GM19372 (cell line): ENCODE data around the gene APOF.
"Not testable (repeated sequence)": the region's sequence is repeated elsewhere in the genome, so short reads cannot be mapped to it uniquely, and the experiment has no call there.

ENCODE experiments used
- ATAC-seq: cut with Tn5 transposase; IDR thresholded peaks from one replicate; pipeline ENCODE4 v1.9.1; 2021; ENCODE audit warnings: mild to moderate bottlenecking, low read depth, moderate library complexity; ENCODE audit not compliant: unreplicated experiment

Gene APOF

GRCh38 chr12:56374726-56375597, 12.3 kb upstream of the APOF start:
- ATAC-seq = peak; percentile 28

- ATAC-seq = no peak
Observed at GRCh38 chr12:56373515-56373914, 10.9 kb upstream of the APOF start.

GRCh38 chr12:56366948-56367347, 4.3 kb upstream of the APOF start:
- ATAC-seq = no peak

GRCh38 chr12:56361487-56362129, 1.0 kb downstream of the APOF start:
- no peak for ATAC-seq

GRCh38 chr12:56359851-56360767, 2.5 kb downstream of the APOF start, which contains the start of gene STAT2:
Gene STAT2, minus strand, starts transcription at chr12:56360107. Its CDS starts 3,536 bp downstream, at chr12:56356571.
- ATAC-seq = peak; percentile 96

- ATAC-seq = no peak
Observed at GRCh38 chr12:56358836-56359532, 3.7 kb downstream of the APOF start.

- no peak for ATAC-seq
Observed at GRCh38 chr12:56351325-56351724, 11.3 kb downstream of the APOF start.

GRCh38 chr12:56350662-56351061, 12.0 kb downstream of the APOF start:
- ATAC-seq = no peak

GRCh38 chr12:56348776-56349175, 13.9 kb downstream of the APOF start:
- no peak for ATAC-seq

- ATAC-seq = not testable (repeated sequence)
Observed at GRCh38 chr12:56347255-56347654, 15.4 kb downstream of the APOF start.

- ATAC-seq = no peak
Observed at GRCh38 chr12:56346675-56347074, 16.0 kb downstream of the APOF start.

GRCh38 chr12:56342290-56342689, 20.4 kb downstream of the APOF start:
- ATAC-seq = not testable (repeated sequence)

- no peak for ATAC-seq
Observed at GRCh38 chr12:56341616-56342015, 21.0 kb downstream of the APOF start.

- no peak for ATAC-seq
Observed at GRCh38 chr12:56339158-56339422, 23.6 kb downstream of the APOF start.

GRCh38 chr12:56338308-56339157, 24.1 kb downstream of the APOF start, which contains the start of gene IL23A:
Gene IL23A, plus strand, starts transcription at chr12:56338884. Its CDS starts 161 bp downstream, at chr12:56339045.
- ATAC-seq = no peak

- ATAC-seq = no peak
Observed at GRCh38 chr12:56337753-56338251, 24.9 kb downstream of the APOF start.

GRCh38 chr12:56336361-56337167, 26.1 kb downstream of the APOF start:
- no peak for ATAC-seq

GRCh38 chr12:56335527-56335926, 27.1 kb downstream of the APOF start:
- ATAC-seq = not testable (repeated sequence)

GRCh38 chr12:56334490-56334793, 28.2 kb downstream of the APOF start:
- no peak for ATAC-seq
